ENCODE measurements around the gene ANKRD22.

DNA sequence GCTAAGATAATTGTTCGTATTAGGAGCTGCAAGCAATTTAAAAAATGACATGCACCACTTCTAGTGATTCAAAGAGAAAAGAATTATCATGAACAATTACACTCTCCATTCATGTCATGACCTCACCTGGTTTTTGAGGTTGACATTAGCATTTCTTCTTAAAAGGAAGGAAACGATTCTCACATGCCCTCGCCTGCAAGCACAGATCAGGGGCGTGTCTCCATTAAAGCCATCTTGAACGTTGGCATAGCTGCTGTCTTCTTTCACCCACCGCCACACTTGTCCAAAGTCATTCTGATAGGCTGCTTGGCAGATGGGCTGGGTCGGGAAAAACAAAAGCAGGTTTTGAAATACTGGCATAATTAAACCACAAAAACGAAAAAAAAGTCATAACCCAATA, 19.9 kb downstream of the ANKRD22 start:
- TF ChIP-seq, protein P1, sequence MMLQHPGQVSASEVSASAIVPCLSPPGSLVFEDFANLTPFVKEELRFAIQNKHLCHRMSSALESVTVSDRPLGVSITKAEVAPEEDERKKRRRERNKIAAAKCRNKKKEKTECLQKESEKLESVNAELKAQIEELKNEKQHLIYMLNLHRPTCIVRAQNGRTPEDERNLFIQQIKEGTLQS (IDR thresholded peaks at IDR 0.05), result no peak
- TF ChIP-seq, protein P2, sequence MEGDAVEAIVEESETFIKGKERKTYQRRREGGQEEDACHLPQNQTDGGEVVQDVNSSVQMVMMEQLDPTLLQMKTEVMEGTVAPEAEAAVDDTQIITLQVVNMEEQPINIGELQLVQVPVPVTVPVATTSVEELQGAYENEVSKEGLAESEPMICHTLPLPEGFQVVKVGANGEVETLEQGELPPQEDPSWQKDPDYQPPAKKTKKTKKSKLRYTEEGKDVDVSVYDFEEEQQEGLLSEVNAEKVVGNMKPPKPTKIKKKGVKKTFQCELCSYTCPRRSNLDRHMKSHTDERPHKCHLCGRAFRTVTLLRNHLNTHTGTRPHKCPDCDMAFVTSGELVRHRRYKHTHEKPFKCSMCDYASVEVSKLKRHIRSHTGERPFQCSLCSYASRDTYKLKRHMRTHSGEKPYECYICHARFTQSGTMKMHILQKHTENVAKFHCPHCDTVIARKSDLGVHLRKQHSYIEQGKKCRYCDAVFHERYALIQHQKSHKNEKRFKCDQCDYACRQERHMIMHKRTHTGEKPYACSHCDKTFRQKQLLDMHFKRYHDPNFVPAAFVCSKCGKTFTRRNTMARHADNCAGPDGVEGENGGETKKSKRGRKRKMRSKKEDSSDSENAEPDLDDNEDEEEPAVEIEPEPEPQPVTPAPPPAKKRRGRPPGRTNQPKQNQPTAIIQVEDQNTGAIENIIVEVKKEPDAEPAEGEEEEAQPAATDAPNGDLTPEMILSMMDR (IDR thresholded peaks at IDR 0.05; ENCODE audit: low read depth, low read length, missing input control), result no peak
- no peak for TF ChIP-seq FOXA1 (IDR thresholded peaks at IDR 0.05)
- no peak for TF ChIP-seq TAF1 (conservative IDR thresholded peaks at IDR 0.05)
- no peak for TF ChIP-seq RXRA (IDR thresholded peaks at IDR 0.05)
- TF ChIP-seq SP1 (IDR thresholded peaks at IDR 0.05), result no peak
- TF ChIP-seq, protein P3, sequence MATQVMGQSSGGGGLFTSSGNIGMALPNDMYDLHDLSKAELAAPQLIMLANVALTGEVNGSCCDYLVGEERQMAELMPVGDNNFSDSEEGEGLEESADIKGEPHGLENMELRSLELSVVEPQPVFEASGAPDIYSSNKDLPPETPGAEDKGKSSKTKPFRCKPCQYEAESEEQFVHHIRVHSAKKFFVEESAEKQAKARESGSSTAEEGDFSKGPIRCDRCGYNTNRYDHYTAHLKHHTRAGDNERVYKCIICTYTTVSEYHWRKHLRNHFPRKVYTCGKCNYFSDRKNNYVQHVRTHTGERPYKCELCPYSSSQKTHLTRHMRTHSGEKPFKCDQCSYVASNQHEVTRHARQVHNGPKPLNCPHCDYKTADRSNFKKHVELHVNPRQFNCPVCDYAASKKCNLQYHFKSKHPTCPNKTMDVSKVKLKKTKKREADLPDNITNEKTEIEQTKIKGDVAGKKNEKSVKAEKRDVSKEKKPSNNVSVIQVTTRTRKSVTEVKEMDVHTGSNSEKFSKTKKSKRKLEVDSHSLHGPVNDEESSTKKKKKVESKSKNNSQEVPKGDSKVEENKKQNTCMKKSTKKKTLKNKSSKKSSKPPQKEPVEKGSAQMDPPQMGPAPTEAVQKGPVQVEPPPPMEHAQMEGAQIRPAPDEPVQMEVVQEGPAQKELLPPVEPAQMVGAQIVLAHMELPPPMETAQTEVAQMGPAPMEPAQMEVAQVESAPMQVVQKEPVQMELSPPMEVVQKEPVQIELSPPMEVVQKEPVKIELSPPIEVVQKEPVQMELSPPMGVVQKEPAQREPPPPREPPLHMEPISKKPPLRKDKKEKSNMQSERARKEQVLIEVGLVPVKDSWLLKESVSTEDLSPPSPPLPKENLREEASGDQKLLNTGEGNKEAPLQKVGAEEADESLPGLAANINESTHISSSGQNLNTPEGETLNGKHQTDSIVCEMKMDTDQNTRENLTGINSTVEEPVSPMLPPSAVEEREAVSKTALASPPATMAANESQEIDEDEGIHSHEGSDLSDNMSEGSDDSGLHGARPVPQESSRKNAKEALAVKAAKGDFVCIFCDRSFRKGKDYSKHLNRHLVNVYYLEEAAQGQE (IDR thresholded peaks at IDR 0.05), result no peak
- no peak for TF ChIP-seq JUND (IDR thresholded peaks at IDR 0.05)
- no peak for TF ChIP-seq RAD21 (IDR thresholded peaks at IDR 0.05)
- TF ChIP-seq FOXA2 (IDR thresholded peaks at IDR 0.05), result no peak
- TF ChIP-seq EGR1 (IDR thresholded peaks at IDR 0.05; ENCODE audit: low read depth in 2 of 2), result no peak

Data from liver (tissue), 3 donors.